ENCODE results near the gene HIVEP3. TPM values are rescaled to one million over a fixed set of nuclear protein-coding genes. Genes with fewer than 3 reads are reported as not detected.

The HIVEP3 gene
- total RNA-seq, 2 donors from 2014 or later, result 0.13 to 0.99 TPM

GRCh38 chr1:41838266-41838665, 80.5 kb downstream of the HIVEP3 start:
- 91 to 96% methylated on average over 5 to 6 of the region's 6 CpGs for WGBS, 2 experiments (ENCODE audit: insufficient coverage in 1 of 2, insufficient read length in 1 of 2)
- TF ChIP-seq CTCF (conservative IDR thresholded peaks at IDR 0.05), result no peak
- H3K27me3 ChIP-seq (ENCODE audit: control insufficient read depth, insufficient read depth, low read length, poor library complexity, severe bottlenecking), result no peaks in the 10 kb centered on the region
- H3K27ac ChIP-seq (ENCODE audit: low read depth, low read length), result no peak overlapping the region
- peaks cover 12% of the 10 kb centered on the region for H3K4me1 ChIP-seq (ENCODE audit: control insufficient read depth, insufficient read depth, low read length)
- no peak overlapping the region for H3K27ac Mint-ChIP-seq
- no peak overlapping the region for H3K4me3 ChIP-seq (ENCODE audit: low read length)
- no peaks in the 10 kb centered on the region for H3K9me3 Mint-ChIP-seq
- no peaks in the 10 kb centered on the region for H3K36me3 Mint-ChIP-seq (ENCODE audit: low read depth)
- no peak for DNase-seq
- peaks cover 21% of the 10 kb centered on the region for H3K4me1 Mint-ChIP-seq
- H3K4me3 Mint-ChIP-seq, result no peak overlapping the region
- H3K9me3 ChIP-seq (ENCODE audit: control insufficient read depth, low read length), result no peaks in the 10 kb centered on the region
- H3K36me3 ChIP-seq (ENCODE audit: control insufficient read depth, insufficient read depth, low read length), result no peaks in the 10 kb centered on the region
- no peak overlapping the region for H3K9ac ChIP-seq (ENCODE audit: extremely low read depth, low read length, poor library complexity, severe bottlenecking)
- no peaks in the 10 kb centered on the region for H3K27me3 Mint-ChIP-seq (ENCODE audit: insufficient read depth)

- H3K9me3 Mint-ChIP-seq, result no peaks in the 10 kb centered on the region
- H3K9ac ChIP-seq (ENCODE audit: extremely low read depth, low read length, poor library complexity, severe bottlenecking), result no peak overlapping the region
- H3K36me3 ChIP-seq (ENCODE audit: control insufficient read depth, insufficient read depth, low read length), result no peaks in the 10 kb centered on the region
- no peaks in the 10 kb centered on the region for H3K27me3 ChIP-seq (ENCODE audit: control insufficient read depth, insufficient read depth, low read length, poor library complexity, severe bottlenecking)
- no peak overlapping the region for H3K4me3 Mint-ChIP-seq
- no peak for TF ChIP-seq CTCF (conservative IDR thresholded peaks at IDR 0.05)
- H3K4me1 ChIP-seq (ENCODE audit: control insufficient read depth, insufficient read depth, low read length), result peaks cover 12% of the 10 kb centered on the region
- H3K4me1 Mint-ChIP-seq, result peaks cover 17% of the 10 kb centered on the region
- no peak overlapping the region for H3K27ac Mint-ChIP-seq
- H3K27me3 Mint-ChIP-seq (ENCODE audit: insufficient read depth), result no peaks in the 10 kb centered on the region
- H3K27ac ChIP-seq (ENCODE audit: low read depth, low read length), result no peak overlapping the region
- DNase-seq, result no peak
- no peak overlapping the region for H3K4me3 ChIP-seq (ENCODE audit: low read length)
- no peaks in the 10 kb centered on the region for H3K9me3 ChIP-seq (ENCODE audit: control insufficient read depth, low read length)
- WGBS, 2 experiments (ENCODE audit: insufficient coverage in 1 of 2, insufficient read length in 1 of 2), result no CpG with 5 or more reads among the region's 1 CpG
- no peaks in the 10 kb centered on the region for H3K36me3 Mint-ChIP-seq (ENCODE audit: low read depth)
Measured at GRCh38 chr1:41837691-41838090, 81.0 kb downstream of the HIVEP3 start.

- no peaks in the 10 kb centered on the region for H3K9me3 Mint-ChIP-seq
- H3K36me3 ChIP-seq (ENCODE audit: control insufficient read depth, insufficient read depth, low read length), result no peaks in the 10 kb centered on the region
Measured at GRCh38 chr1:41835485-41835884, 83.2 kb downstream of the HIVEP3 start.

More at GRCh38 chr1:41835485-41835884, 83.2 kb downstream of the HIVEP3 start:
- peaks cover 13% of the 10 kb centered on the region for H3K4me1 Mint-ChIP-seq
- H3K9me3 ChIP-seq (ENCODE audit: control insufficient read depth, low read length), result no peaks in the 10 kb centered on the region
- H3K27ac ChIP-seq (ENCODE audit: low read depth, low read length), result no peak overlapping the region
- TF ChIP-seq CTCF (conservative IDR thresholded peaks at IDR 0.05), result no peak
- no peaks in the 10 kb centered on the region for H3K36me3 Mint-ChIP-seq (ENCODE audit: low read depth)
- no peak overlapping the region for H3K4me3 ChIP-seq (ENCODE audit: low read length)
- no peak for DNase-seq
- no peaks in the 10 kb centered on the region for H3K27me3 ChIP-seq (ENCODE audit: control insufficient read depth, insufficient read depth, low read length, poor library complexity, severe bottlenecking)
- H3K9ac ChIP-seq (ENCODE audit: extremely low read depth, low read length, poor library complexity, severe bottlenecking), result no peak overlapping the region
- no peak overlapping the region for H3K4me3 Mint-ChIP-seq
- H3K4me1 ChIP-seq (ENCODE audit: control insufficient read depth, insufficient read depth, low read length), result peaks cover 12% of the 10 kb centered on the region
- WGBS, 2 experiments (ENCODE audit: insufficient coverage in 1 of 2, insufficient read length in 1 of 2), result 92 to 100% methylated on average over 3 to 5 of the region's 5 CpGs
- no peaks in the 10 kb centered on the region for H3K27me3 Mint-ChIP-seq (ENCODE audit: insufficient read depth)
- H3K27ac Mint-ChIP-seq, result no peak overlapping the region
